GM18858 (cell line): Measurements from ENCODE around the gene DENND6B.

Experiments
- ATAC-seq: cut with Tn5 transposase; IDR thresholded peaks from one replicate; pipeline ENCODE4 v1.9.1; 2021; ENCODE audit not compliant: unreplicated experiment

The DENND6B gene

DNA sequence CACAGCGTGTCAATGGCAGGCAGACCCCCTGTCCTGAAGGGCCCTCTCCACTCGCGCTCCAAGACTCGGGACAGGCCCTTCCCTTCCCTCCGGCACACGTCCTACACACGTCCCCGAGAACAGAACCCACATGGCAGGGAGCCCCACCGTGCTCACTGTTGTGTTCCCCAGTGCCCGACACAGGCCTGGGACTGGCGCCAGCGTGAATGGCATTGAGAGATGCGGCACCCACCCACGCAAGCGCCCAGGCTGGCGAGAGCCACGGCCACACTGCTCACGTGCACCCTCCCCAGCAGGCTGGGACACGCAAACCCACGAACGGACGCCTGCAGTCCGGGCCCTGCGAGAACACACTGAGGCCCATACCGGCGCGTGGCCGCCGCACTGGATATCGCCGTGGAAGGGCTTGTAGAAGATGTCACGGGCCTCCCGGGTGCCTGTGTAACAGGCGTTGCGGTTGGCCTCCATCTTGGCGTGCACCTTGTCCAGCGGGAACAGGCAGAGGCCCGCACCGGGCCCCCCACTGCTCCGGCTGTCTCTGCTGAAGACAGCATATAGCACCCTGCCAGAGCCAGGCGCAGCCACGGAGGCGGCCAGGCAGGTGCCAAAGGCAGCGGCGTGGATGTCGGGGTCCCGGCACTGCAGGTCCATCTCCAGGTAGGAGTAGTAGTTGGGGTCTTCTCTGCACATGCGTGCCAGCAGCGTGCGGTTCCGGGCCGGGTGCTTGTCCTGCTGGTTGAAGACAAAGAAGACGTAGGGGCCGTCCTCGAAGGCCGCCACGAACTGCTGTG, 37.5 kb downstream of the DENND6B start:
- ATAC-seq = no peak

DNA sequence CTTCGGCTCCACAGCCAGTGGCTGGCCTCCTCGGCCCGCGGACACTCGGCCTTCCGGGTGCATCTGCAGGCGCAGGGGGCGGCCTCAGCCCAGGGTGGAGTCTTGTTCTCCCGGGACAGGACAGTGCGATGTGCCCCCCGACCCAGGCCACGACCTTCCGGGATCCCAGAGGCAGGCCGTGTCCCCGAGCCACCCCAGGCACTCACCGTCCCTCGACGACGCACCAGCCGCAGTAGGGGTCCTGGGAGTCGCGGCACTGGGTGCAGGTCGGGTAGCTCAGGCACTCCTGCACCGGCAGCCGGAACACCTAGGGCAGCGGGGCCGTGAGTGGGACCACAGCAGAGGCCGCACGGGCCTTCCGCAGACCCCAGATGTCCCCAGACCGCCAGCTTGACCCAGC, 39.1 kb downstream of the DENND6B start:
- ATAC-seq = no peak

DNA sequence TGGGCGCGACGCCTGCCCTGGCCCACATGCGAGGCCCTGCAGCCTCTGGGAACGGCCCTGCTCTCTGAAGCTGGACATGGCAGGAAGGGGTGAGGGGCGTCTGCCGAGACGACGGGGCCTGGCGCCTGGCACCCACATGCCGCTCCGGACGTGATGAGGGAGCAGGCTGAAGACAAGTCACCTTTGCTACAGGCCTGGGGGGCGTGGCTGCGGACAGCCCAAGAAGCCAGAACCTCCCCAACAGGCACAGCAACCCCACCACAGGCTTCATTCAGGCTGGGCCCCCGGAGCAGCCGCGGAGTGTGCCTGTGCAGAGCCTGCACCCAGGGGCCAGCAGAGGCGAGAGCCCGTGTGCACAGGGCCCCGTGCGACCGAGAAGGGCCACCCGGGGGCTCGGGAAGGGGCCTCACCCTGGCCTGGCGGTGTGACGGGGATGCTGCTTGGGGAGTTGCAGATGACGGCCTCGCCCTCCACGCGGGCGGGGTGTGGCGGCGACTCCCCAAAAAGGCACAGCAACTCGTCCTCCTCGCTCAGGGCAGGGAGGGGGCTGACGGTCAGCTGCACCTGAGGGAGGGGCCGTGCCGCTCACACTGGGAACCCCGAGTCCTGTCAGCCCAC, 40.0 kb downstream of the DENND6B start:
- ATAC-seq = no peak

DNA sequence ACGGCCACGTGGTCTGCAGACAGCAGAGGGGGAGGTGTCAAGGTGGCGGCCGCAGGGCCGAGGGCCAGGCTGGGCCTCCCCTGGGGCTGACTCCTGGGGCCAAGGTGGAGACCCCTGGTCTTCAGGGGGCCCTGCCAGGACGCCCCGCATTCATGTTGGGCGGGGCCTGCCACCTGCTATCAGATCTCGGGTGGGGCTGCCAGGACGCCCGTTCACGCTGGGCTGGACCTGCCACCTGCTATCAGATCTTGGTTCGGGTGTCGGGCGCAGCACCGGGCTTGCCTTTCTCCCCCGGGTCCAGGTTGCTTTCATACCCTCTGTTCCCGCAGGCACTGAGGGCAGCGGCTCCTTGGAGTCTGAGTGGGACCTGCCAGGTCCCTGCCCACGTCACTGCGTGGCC, 40.5 kb downstream of the DENND6B start:
- ATAC-seq = no peak

DNA sequence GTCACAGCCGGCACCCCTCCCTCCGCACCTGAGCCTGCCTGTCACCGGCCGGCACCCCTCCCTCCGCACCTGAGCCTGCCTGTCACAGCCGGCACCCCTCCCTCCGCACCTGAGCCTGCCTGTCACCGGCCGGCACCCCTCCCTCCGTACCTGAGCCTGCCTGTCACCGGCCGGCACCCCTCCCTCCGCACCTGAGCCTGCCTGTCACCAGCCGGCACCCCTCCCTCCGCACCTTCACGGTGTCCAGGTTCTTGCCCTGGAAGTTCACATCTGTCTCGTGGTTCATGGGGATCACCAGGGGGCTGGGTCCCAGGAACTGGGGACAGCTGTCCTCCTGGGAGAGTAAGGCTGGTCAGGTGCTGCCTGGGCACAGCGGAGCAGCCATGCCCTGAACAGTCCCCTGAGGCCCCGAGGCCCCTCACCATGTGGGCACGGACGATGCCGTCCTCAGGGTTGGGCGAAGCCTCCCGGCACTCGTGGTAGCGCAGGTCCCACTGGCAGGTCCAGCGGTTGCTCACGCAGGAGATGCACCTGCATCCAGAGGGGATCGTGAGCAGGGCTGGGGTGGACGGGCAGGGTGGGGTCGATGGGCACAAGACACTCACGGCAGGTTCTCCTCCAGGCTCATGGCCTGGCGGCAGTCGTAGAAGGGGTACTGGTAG, 41.1 kb downstream of the DENND6B start:
- no peak for ATAC-seq

DNA sequence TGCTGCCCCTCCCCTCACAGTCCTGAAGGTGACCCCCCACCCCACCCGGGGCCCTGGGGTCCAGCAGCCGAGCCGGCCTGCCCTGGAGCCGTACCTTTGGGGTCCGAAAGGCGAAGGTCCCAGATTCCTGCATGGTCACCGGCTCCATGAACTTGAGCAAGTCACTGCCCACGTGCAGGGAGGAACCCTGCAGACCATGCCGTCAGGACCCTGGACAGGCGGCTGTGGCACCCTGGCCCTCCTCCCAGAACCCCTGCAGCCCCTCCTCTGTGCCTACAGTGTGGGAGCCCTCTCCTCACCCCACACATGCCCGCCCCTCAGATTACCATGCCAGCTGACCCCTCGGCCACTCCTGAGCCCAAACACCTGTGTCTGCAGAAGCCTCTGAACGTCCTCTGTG, 42.3 kb downstream of the DENND6B start:
- ATAC-seq = no peak

DNA sequence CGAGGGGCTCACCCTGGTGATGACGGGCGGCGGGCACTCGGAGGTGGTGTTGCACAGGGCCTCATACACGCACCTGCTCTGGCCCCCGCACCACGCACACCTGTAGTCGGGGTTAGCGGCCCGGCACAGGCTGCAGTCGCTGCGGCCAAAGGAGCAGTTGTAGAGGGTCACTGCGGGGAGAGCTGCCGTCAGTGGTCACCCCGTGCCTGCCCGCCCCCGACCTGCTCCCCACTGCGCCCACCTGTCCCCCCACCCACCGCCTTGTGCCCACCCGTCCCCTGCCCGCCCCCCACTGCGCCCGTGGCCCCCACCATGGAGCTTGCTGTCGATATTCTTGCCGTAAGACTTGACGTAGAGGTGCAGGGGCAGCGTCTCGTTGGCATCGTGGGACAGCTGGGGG, 43.0 kb downstream of the DENND6B start:
- no peak for ATAC-seq

DNA sequence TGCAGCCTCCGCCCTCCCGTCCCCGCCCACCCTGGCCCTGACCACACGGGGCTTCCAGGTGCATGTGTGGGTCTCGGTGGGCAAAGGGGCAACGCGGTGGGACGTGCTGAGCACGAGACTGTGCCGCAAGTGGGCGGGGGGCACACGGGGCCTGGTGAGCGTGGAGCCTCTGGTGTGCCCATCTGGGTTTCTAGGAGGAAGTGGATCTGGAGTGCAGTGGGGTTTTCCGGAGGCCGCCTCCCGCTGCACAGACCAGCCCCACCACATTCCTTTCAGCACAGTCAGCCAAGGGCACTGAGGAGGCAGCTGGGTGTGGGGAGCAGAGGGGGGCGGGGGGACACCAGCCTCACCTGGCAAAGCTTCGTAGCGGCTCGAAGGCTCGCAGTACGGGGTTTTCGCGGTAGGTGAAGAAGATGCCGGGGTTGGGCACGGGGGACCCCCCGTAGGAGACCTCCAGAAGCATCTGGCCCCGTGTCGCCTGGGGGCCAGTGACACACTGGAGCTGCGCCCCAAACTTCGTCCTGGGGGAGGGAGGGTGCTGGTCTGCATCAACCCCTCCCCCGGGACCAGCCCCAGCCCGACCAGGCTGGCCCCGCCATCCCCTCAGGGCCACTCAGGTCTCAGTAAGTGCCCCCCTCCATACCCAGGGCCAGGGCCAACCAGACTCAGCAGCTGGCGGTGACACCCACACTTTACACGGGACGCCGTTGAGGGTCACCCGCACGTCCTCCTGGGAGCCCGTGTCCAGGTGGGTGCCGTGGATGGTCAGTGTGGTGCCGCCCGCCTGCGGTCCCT, 44.3 kb downstream of the DENND6B start:
- ATAC-seq = no peak

DNA sequence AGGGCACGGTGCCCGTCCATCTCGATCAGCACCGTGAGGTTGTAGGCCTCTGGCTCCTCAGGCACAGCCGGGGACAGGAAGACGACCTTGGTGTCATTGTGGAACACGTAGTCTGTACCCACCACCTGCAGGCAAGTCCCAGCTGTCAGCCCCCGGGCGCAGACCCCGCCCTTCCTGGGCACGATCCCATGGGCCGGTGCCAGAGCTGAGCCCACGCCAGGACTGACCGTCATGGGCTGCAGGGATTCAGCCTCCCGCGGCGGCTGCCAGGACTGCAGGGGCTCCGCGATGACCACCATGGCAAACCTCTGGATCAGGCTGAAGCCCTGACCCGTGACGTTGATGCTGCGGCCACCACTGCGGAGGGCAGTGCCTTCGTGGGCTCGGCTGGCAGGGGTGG, 44.9 kb downstream of the DENND6B start:
- no peak for ATAC-seq

DNA sequence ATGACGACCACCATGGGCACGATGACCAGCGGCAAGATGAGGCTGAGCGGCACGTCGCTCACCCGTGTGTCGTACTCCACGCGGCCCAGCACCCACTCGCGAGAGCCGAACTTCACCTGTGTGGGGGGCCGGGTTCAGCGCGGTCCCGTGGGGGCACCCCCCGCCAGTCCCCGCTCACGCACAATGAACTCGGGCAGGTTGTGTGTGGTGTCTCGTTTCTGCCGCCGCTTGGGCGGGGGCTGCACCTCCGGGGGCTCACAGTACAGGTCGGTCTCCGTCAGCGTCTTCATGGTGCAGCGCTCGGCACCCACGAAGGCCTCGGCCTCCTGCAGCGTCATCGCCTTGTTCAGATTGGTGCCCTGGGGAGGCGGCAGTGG, 45.4 kb downstream of the DENND6B start:
- ATAC-seq = no peak

DNA sequence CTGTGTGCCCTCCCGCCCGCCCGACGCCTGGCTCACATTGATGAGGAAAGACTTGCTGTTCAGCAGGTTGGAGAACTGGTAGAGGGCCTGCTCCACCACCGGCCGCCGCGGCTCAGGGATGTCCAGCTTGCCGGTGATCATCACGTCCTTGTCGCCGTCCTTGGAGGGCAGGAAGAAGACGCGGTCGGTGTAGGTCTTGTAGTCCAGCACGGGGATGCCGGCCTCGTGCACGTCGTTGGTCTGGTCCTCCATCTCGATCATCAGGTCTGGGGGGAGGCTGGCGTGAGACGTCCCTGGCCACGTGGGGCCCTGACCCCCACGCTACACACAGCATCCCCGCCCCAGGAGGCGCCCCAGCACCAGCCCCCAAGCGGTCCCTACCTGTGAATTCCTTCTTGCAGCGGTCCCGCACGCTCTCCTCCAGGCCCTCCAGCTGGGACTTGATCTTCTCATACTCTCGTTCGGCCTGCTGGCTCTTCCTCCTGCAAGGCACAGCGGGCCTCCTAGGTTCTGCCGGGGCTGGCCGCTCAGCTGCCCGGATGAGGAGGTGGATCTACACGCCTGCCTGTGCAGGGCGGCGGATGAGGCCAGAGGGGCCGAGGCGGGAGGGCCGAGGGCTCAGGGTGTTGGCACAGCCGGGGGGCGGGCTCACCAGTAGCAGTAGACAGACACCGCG, 46.0 kb downstream of the DENND6B start:
- ATAC-seq = no peak

DNA sequence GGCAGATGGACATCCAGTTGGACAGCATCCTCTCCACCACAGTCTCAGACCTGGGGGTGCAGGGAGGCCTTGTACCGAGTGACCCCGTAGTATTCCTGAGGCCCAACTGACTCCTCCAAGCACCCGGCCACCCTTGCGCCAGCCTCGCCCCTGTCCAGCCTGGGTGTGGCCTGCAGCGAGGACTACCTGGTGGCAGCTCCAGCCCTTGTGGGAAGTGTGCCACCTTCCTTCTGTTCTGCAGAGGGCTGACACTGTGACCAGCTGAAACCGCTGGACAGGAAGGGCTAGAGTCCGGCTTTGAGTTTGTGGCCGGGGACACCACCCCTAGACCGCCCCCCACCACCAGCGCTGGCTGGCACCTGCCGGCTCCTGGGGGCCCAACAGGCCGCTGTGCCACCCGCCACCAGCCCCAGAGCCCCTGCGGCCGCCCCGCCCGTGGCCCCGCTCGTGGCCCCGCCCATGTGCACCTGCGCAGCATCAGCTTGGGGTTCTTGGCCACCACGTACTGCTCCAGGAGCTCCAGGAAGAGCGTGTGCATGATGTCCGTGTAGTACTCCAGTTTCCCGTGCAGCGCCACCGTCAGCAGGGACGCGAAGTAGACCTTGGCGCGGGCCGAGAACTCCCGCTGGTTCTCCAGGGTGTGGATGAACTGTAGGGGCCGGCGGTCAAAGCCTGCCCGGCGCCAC, 46.6 kb downstream of the DENND6B start:
- no peak for ATAC-seq

DNA sequence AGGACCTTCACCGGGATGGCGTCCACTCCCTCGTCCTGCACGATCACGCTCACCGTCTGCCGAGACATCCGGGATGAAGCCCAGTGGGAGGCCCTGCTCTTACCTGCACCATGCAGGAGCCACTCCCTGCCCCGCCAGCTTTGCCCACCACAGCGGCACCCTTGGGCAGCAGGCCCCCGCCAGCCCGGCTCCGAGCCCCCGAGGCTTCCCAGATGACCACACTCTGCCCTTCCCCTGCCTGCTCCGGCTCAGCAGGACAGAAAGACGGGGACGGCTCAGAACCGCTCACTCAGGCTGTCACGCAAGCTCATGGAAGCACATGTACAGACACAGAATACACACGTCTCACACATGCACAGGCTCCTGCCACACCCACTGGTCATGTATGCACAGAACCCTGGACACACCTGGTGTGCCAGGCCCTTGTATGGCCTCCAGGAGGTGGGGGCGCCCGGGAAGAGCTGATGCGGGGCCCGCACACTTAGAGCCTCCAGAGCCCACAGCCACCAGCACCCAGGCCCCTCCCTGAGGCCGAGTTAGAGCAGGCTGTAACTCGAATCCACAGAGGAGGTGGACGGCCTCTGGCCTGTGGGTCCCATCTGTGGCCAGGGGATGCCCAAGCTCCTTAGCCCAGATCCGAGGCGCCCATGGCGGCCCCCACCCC, 47.7 kb downstream of the DENND6B start:
- ATAC-seq = no peak

DNA sequence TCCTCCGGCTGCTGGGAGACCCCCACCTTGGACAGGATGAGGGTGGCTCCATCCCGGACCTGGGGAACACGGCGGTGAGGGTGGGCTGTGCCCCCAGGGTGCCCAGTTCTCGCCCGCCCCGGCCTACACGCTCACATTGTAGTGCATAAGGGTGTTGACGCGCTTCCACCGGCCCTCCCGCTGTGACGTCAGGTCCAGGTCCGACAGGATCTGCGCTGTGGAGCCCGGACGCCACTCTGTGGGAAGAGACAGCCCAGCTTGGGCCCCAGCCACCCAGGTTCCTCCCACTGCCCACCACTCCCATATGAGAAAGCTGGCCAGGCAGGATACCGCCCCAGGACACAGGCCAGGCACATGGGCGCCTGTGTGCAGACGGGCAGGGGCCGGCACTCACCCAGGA, 48.4 kb downstream of the DENND6B start:
- no peak for ATAC-seq

DNA sequence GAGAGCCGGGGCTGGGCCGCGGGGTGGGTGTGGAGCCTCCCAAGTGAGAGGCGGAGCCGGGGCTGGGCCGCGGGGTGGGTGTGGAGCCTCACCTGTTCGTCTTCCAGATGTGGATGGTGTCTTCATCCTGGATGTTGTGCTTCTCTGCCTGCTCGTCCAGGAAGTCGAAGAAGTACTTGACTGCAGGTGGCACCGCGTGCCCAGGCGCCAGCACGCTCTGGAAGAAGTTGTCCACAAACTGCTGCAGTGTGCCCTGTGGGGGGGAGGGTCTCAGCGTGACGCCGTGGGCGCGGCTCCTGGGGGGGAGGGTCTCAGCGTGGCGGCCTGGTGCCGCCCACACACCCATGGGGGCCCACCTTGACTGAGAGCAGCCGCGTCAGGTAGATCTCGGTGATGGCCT, 49.1 kb downstream of the DENND6B start:
- no peak for ATAC-seq

DNA sequence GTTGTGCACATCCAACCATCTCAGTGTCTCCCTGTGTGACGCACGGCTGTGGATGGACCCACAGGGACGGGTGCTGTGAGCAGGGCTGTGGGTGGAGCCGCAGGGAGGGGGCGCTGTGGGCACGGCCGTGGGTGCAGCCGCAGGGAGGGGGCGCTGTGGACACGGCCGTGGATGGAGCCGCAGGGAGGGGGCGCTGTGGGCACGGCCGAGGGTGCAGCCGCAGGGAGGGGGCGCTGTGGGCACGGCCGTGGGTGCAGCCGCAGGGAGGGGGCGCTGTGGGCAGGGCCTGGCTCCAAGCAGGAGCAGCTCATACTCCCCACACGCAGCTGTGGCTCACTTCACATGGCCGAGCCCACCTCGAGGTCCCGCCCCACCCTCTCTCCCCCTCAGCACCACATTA, 50.7 kb downstream of the DENND6B start:
- no peak for ATAC-seq

DNA sequence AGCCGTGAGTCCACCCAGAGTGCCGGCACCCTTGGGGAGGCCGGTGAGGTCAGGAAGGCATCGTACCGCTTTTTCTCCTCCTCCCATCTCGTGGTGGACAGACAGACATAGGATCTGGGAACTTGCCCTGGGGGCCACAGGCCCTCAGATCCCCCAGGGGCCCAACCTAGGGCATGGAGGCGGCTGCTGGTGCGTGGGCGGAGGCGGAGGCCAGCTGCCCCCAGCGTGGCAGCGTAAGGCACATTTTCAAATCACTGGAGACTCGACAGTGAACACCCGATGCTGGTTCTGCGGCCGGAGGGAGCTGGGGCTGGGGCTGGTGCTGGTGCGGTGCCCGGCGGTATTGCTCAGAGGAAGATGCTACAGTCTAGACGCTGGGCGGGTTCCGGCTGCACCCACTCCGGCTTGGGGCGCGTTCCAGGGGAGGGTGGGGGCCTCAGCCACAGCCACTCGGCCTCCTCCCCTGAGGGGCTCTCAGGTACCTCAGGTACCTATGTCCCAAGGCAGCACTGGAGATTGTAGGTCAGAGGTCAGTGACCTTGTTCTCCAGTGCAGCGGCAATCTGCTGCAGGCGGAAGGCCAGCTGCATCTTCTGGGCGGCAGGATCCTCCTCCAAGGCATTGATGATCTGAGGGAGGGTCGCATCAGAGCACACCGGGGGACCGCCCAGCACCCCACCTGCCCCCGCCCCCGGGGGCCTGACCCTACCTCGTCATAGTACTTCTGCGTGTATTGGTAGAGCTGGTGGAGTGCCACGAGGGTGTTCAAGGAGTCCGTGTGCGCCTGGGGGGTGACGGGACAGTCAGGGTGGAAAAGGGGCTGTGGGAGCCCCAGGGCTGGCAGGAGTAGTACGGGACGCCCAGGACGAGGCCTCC, 51.4 kb downstream of the DENND6B start:
- ATAC-seq = no peak

DNA sequence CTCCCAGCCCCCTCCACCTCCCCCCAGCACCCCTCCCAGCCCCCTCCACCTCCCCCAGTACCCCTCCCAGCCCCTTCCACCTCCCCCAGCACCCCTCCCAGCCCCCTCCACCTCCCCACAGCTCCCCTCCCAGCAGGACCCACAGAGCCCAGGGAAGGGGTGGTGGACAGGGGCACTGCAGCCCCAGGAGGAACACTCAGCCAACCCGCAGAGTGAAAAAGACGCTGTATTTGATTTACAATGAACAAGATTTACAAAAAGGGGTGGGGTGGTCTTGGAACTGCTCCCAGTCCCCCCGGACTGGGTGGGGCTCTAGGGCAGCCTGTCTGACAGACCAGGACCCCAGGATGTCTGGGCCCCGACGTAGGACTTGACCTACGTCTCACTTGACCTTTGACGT, 52.0 kb downstream of the DENND6B start:
- ATAC-seq = no peak

DNA sequence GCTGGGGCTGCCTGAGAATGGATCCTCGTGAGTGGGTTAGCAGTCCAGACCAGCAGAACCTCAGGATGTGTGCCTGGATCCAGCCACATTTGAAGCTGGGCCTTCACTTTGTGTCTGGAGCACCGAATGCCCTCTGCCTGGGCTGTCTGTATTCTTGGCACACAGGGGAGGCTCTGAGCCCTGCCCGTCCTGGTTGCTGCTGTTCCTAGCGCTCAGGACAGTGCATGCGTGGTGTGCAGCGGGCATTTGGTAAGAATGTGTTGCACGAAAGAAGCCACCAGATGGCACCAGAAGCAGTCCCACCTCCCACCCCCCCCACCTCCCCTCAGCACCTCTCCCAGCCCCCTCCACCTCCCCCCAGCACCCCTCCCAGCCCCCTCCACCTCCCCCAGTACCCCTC, 52.5 kb downstream of the DENND6B start:
- no peak for ATAC-seq
